Gastrocnemius medialis (tissue), 4 donors: ENCODE results near the gene FNDC3B. TPM values are rescaled to one million over a fixed set of nuclear protein-coding genes. Genes with fewer than 3 reads are reported as not detected.

Experiments used
- ATAC-seq, 2 donors: fragments of 150-250 bp; one replicate each; pipeline ENCODE4 v1.9.1; 2016
- DNase-seq, 2 donors: peaks; one replicate each; pipeline ENCODE4 v3.0.0-alpha.2; 2019
- H3K27ac ChIP-seq, 4 donors: fragments of 200-600 bp; sonication (generic); 1 replicate in 1 of 4; 2 replicates in 3 of 4; pipeline ENCODE4 v1.5.1; 2016 to 2018; ENCODE audit warnings: mild to moderate bottlenecking in 2 of 4, moderate library complexity in 1 of 4
- H3K27me3 ChIP-seq, 3 donors: fragments of 200-600 bp; sonication (generic) in 2 of 3; 1 replicate in 1 of 3; 2 replicates in 2 of 3; pipeline versions ENCODE4 v1.5.1 to v1.6.0; 2016 to 2019; ENCODE audit warnings: mild to moderate bottlenecking in 1 of 3, moderate library complexity in 1 of 3
- H3K36me3 ChIP-seq, 2 donors: fragments of 200-600 bp; sonication (generic) in 1 of 2; one replicate each; pipeline ENCODE4 v1.5.1; 2017 to 2018
- H3K4me1 ChIP-seq, 2 donors: fragments of 200-600 bp; sonication (generic) in 1 of 2; one replicate each; pipeline ENCODE4 v1.5.1; 2016 to 2017; ENCODE audit warnings: mild to moderate bottlenecking in 2 of 2
- H3K4me3 ChIP-seq, 4 donors: fragments of 200-600 bp; sonication (generic) in 3 of 4; 1 replicate in 1 of 4; 2 replicates in 3 of 4; pipeline ENCODE4 v1.5.1; 2016 to 2019; ENCODE audit warnings: mild to moderate bottlenecking in 2 of 4
- H3K9me3 ChIP-seq, 3 donors: fragments of 200-600 bp; sonication (generic) in 2 of 3; 1 replicate in 1 of 3; 2 replicates in 2 of 3; pipeline ENCODE4 v1.5.1; 2016 to 2019
- CTCF ChIP-seq, 5 experiments: fragments of 450-650 bp in 3 of 5; fragments of 200-600 bp in 2 of 5; sonication (generic) in 2 of 5; IDR thresholded peaks in 4 of 5; conservative IDR thresholded peaks in 1 of 5; 1 replicate in 4 of 5; 2 replicates in 1 of 5; pipeline ENCODE4 v1.5.1; 2016 to 2019; ENCODE audit warnings: antibody characterized with exemption in 5 of 5, mild to moderate bottlenecking in 3 of 5, moderate library complexity in 3 of 5
- POLR2A ChIP-seq, 2 donors: fragments of 450-650 bp; IDR thresholded peaks; one replicate each; pipeline ENCODE4 v1.6.1; 2017; ENCODE audit warnings: antibody characterized with exemption in 2 of 2, mild to moderate bottlenecking in 2 of 2, moderate library complexity in 2 of 2
- in situ Hi-C, 4 donors: fragments of 200-750 bp; cut with MboI; loops; one replicate each; pipeline versions ENCODE4 v1.15.0 to v1.8.0; 2017; ENCODE audit warnings: low sequenced_read_pairs in 4 of 4
- intact Hi-C: fragments of 100-400 bp; cut with DNase I; formaldehyde crosslinking; loops from one replicate; pipeline ENCODE4 v1.15.1; 2023; ENCODE audit warnings: low total_unique reads
- total RNA-seq, 4 donors: library from RNA; depleted of rRNA; stranded (reverse); fragments of >200 nt; gene quantifications; one replicate each; pipeline versions ENCODE4 v1.1.0 to v1.2.3, GENCODE V29; 2016

Gene FNDC3B
- total RNA-seq, 4 donors from 2014 or later: 42.5 to 110 (median 74.2) TPM

- Histone ChIP-seq H3K9me3 (no peaks in the 10 kb centered on the region), H3K27ac (peak overlapping the region in 3 of 4 donors; percentile 53 to 78 (median 65)), H3K27me3 (no peaks in the 10 kb centered on the region), H3K4me3 (no peak overlapping the region), H3K4me1 (peaks cover 69 to 84% of the 10 kb centered on the region in 2 donors), H3K36me3 (peaks cover 0 to 5% of the 10 kb centered on the region in 2 donors)
- peak in 1 of 2 donors; percentile 47 for DNase-seq
- intact Hi-C loops: no loop called here
- ATAC-seq: peak; percentile 16 to 87
- TF ChIP-seq POLR2A (IDR thresholded peaks at IDR 0.05) (no peak), CTCF (IDR thresholded peaks at IDR 0.05 in 4 of 5, conservative IDR thresholded peaks at IDR 0.05 in 1 of 5) (no peak)
- in situ Hi-C loops: no loop called here
These were observed 248.6 kb downstream of the FNDC3B start for GRCh38 chr3:172287937-172288477.

- Histone ChIP-seq H3K36me3 (peaks cover 0 to 5% of the 10 kb centered on the region in 2 donors), H3K27me3 (no peaks in the 10 kb centered on the region), H3K27ac (peak overlapping the region; percentile 44 to 78 (median 59)), H3K4me1 (peaks cover 71 to 85% of the 10 kb centered on the region in 2 donors), H3K9me3 (no peaks in the 10 kb centered on the region), H3K4me3 (no peak overlapping the region)
- intact Hi-C loops: no loop called here
- ATAC-seq: no peak
- no peak for TF ChIP-seq CTCF (IDR thresholded peaks at IDR 0.05 in 4 of 5, conservative IDR thresholded peaks at IDR 0.05 in 1 of 5)
- TF ChIP-seq POLR2A (IDR thresholded peaks at IDR 0.05): no peak
- in situ Hi-C loops: no loop called here
- DNase-seq: no peak
These were observed 249.3 kb downstream of the FNDC3B start for GRCh38 chr3:172288651-172289050.

- peaks cover 0 to 6% of the 10 kb centered on the region in 2 donors for H3K36me3 ChIP-seq
- TF ChIP-seq POLR2A (IDR thresholded peaks at IDR 0.05) (no peak), CTCF (IDR thresholded peaks at IDR 0.05 in 4 of 5, conservative IDR thresholded peaks at IDR 0.05 in 1 of 5) (peak in 4 of 5 experiments; percentile 23 to 54 (median 38))
- H3K4me3 ChIP-seq: no peak overlapping the region
- intact Hi-C loops (no loop called here), in situ Hi-C loops (no loop called here)
- peaks cover 71 to 80% of the 10 kb centered on the region in 2 donors for H3K4me1 ChIP-seq
- no peaks in the 10 kb centered on the region for H3K27me3 ChIP-seq
- H3K9me3 ChIP-seq: no peaks in the 10 kb centered on the region
- DNase-seq (peak in 1 of 2 donors; percentile 27), ATAC-seq (peak in 1 of 2 donors; percentile 42)
- H3K27ac ChIP-seq: peak overlapping the region; percentile 3 to 78 (median 48)
These were observed 250.2 kb downstream of the FNDC3B start for GRCh38 chr3:172289583-172289982.

GRCh38 chr3:172290457-172290856 is 251.1 kb downstream of the FNDC3B start:
- Histone ChIP-seq H3K36me3 (peaks cover 0 to 14% of the 10 kb centered on the region in 2 donors), H3K9me3 (no peaks in the 10 kb centered on the region), H3K4me3 (no peak overlapping the region), H3K27me3 (no peaks in the 10 kb centered on the region), H3K4me1 (peaks cover 69 to 75% of the 10 kb centered on the region in 2 donors), H3K27ac (peak overlapping the region; percentile 32 to 78 (median 48))
- ATAC-seq: no peak
- TF ChIP-seq CTCF (IDR thresholded peaks at IDR 0.05 in 4 of 5, conservative IDR thresholded peaks at IDR 0.05 in 1 of 5) (no peak), POLR2A (IDR thresholded peaks at IDR 0.05) (no peak)
- in situ Hi-C loops (no loop called here), intact Hi-C loops (no loop called here)
- DNase-seq: no peak
